ENCODE results near the gene CAMKK2.
A peak's percentile ranks its signal among the peaks of the same experiment; 100 is the strongest.

CAMKK2 gene

DNA sequence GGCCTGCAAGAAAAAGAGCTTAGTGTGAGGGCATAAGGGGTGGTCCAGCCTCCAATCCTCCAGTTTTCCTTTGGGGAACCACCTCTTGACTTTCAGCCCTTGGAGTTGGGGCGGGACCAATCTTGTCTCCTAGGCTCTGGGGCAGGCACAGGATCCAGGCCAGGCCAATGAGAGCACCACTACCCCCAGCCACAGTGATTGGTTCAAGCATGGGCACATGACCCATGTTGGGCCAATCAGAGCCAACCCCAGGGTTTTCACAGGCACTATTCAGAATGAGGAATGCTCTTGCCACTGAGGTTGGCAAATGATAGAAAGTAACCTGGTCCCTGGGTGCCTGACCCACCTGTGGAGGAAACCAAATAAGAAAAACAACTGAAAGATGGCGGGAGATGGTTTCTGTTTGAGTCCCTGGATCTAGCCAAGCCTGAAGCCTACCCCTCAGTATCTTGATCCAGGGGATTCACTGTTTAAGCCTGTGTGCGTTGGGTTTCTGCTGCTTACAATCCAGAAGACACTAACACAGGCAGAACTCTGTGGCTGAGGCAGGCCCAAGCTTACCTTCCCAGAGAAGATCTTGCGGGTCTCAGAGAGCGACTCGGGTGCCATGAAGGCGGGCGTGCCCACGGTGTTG lies 43.7 kb downstream of the CAMKK2 start:
- CTCF ChIA-PET = no interaction called here
- Histone ChIP-seq H3K27ac (ENCODE audit: extremely low read depth, low read depth, low read length) (no peak overlapping the region), H3K36me3 (ENCODE audit: control insufficient read depth in 2 of 2, insufficient read depth in 1 of 2, low read length in 2 of 2) (peaks cover 9 to 73% of the 10 kb centered on the region in 2 experiments), H3K9me3 (ENCODE audit: control insufficient read depth, insufficient read depth, low read depth, low read length) (no peaks in the 10 kb centered on the region), H3K4me3 (ENCODE audit: low read depth, low read length) (no peak overlapping the region), H3K4me1 (ENCODE audit: control insufficient read depth, insufficient read depth, low read length) (no peaks in the 10 kb centered on the region)
- TF ChIP-seq ZNF184 (tag by site-specific recombination; IDR thresholded peaks at IDR 0.05) = no peak
- TF ChIP-seq, protein P1, sequence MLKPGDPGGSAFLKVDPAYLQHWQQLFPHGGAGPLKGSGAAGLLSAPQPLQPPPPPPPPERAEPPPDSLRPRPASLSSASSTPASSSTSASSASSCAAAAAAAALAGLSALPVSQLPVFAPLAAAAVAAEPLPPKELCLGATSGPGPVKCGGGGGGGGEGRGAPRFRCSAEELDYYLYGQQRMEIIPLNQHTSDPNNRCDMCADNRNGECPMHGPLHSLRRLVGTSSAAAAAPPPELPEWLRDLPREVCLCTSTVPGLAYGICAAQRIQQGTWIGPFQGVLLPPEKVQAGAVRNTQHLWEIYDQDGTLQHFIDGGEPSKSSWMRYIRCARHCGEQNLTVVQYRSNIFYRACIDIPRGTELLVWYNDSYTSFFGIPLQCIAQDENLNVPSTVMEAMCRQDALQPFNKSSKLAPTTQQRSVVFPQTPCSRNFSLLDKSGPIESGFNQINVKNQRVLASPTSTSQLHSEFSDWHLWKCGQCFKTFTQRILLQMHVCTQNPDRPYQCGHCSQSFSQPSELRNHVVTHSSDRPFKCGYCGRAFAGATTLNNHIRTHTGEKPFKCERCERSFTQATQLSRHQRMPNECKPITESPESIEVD (tag by site-specific recombination; IDR thresholded peaks at IDR 0.05) = no peak
- POLR2A ChIA-PET = interaction anchor here (0.6 kb wide), 1 partner anchor 192 kb away, joined by 7 read pairs; no protein-coding TSS in a partner anchor

DNA sequence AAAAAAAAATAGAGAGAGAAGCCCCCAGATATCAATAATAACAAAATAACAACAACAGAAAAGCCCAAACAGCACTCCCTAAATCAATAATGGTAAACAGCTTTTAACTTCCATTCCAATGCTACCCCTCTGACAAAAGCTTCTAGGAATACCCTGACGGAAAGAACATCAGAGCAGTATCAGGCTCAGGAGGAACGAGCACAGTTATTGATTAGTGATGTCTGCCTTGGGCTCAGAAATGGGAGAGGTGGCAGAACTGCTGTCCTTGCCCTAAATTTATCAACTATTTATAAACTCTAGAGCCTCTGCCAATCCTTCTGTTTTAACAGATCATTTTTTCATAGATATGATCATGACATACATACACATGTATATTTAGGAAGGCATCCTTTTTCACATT lies 44.7 kb downstream of the CAMKK2 start:
- ChIA-PET POLR2A (interaction anchor here (0.6 to 0.7 kb wide), 2 partner anchors 37 to 191 kb away, joined by 3 to 7 read pairs; no protein-coding TSS in a partner anchor), CTCF (interaction anchor here (0.7 kb wide), 1 partner anchor 562 kb away, joined by 3 read pairs; no protein-coding TSS in a partner anchor)
- Histone ChIP-seq H3K4me1 (ENCODE audit: control insufficient read depth, insufficient read depth, low read length) (no peaks in the 10 kb centered on the region), H3K9me3 (ENCODE audit: control insufficient read depth, insufficient read depth, low read depth, low read length) (no peaks in the 10 kb centered on the region), H3K4me3 (ENCODE audit: low read depth, low read length) (no peak overlapping the region), H3K36me3 (ENCODE audit: control insufficient read depth in 2 of 2, insufficient read depth in 1 of 2, low read length in 2 of 2) (peaks cover 9 to 83% of the 10 kb centered on the region in 2 experiments), H3K27ac (ENCODE audit: extremely low read depth, low read depth, low read length) (no peak overlapping the region)
- TF ChIP-seq ZNF341 (tag by site-specific recombination; IDR thresholded peaks at IDR 0.05; ENCODE audit: low read depth) = no peak
- peak; percentile 53; the same call in 1 of the 2 replicates for TF ChIP-seq ZBTB17 (tag by site-specific recombination; IDR thresholded peaks at IDR 0.05)
- TF ChIP-seq ZNF768 (tag by site-specific recombination; IDR thresholded peaks at IDR 0.05) = no peak
- TF ChIP-seq ZFP37 (tag by site-specific recombination; IDR thresholded peaks at IDR 0.05) = no peak
- peak; percentile 57; the same call in 1 of the 2 replicates for TF ChIP-seq ZNF23 (tag by site-specific recombination; IDR thresholded peaks at IDR 0.05; ENCODE audit: borderline replicate concordance)
- TF ChIP-seq KLF7 (tag by site-specific recombination; IDR thresholded peaks at IDR 0.05; ENCODE audit: borderline replicate concordance) = no peak
- TF ChIP-seq ZNF473 (tag by site-specific recombination; IDR thresholded peaks at IDR 0.05) = no peak

DNA sequence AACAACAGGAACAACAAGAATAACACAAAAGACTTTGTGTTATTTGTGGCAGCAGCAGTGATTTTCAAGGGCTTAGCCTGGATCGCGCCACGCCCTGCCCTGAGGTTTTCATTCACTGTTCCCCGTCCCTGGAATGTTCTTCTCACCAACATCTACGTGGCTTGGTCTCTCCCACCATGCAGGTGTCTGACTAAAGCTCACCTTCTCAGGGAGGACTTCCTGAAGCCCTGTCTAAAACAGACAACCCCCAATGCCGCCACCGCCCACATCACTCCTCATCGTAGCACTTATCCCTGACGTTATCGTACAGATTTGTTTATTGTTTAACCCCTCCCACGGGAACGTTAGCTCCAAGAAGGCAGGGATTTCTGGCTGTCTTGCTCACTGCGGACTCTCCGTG lies 46.1 kb downstream of the CAMKK2 start:
- no peaks in the 10 kb centered on the region for H3K4me1 ChIP-seq (ENCODE audit: control insufficient read depth, insufficient read depth, low read length)
- H3K9me3 ChIP-seq (ENCODE audit: control insufficient read depth, insufficient read depth, low read depth, low read length) = no peaks in the 10 kb centered on the region
- TF ChIP-seq ZFHX2 (tag by site-specific recombination; conservative IDR thresholded peaks at IDR 0.05) = peak; percentile 73
- no peak for TF ChIP-seq ZNF621 (tag by site-specific recombination; IDR thresholded peaks at IDR 0.05)
- TF ChIP-seq, protein P2, sequence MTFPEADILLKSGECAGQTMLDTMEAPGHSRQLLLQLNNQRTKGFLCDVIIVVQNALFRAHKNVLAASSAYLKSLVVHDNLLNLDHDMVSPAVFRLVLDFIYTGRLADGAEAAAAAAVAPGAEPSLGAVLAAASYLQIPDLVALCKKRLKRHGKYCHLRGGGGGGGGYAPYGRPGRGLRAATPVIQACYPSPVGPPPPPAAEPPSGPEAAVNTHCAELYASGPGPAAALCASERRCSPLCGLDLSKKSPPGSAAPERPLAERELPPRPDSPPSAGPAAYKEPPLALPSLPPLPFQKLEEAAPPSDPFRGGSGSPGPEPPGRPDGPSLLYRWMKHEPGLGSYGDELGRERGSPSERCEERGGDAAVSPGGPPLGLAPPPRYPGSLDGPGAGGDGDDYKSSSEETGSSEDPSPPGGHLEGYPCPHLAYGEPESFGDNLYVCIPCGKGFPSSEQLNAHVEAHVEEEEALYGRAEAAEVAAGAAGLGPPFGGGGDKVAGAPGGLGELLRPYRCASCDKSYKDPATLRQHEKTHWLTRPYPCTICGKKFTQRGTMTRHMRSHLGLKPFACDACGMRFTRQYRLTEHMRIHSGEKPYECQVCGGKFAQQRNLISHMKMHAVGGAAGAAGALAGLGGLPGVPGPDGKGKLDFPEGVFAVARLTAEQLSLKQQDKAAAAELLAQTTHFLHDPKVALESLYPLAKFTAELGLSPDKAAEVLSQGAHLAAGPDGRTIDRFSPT (tag by site-specific recombination; IDR thresholded peaks at IDR 0.05) = no peak
- TF ChIP-seq SP2 (tag by site-specific recombination; IDR thresholded peaks at IDR 0.05) = no peak
- TF ChIP-seq ZXDB (tag by site-specific recombination; IDR thresholded peaks at IDR 0.05) = no peak
- no peak for TF ChIP-seq ZNF660 (tag by site-specific recombination; IDR thresholded peaks at IDR 0.05)
- no peak for TF ChIP-seq ZNF792 (tag by site-specific recombination; IDR thresholded peaks at IDR 0.05)
- peak; percentile 86 for TF ChIP-seq EGR2 (tag by site-specific recombination; IDR thresholded peaks at IDR 0.05; ENCODE audit: low read depth)
- TF ChIP-seq KLF7 (tag by site-specific recombination; IDR thresholded peaks at IDR 0.05; ENCODE audit: borderline replicate concordance) = no peak
- TF ChIP-seq, protein P3, sequence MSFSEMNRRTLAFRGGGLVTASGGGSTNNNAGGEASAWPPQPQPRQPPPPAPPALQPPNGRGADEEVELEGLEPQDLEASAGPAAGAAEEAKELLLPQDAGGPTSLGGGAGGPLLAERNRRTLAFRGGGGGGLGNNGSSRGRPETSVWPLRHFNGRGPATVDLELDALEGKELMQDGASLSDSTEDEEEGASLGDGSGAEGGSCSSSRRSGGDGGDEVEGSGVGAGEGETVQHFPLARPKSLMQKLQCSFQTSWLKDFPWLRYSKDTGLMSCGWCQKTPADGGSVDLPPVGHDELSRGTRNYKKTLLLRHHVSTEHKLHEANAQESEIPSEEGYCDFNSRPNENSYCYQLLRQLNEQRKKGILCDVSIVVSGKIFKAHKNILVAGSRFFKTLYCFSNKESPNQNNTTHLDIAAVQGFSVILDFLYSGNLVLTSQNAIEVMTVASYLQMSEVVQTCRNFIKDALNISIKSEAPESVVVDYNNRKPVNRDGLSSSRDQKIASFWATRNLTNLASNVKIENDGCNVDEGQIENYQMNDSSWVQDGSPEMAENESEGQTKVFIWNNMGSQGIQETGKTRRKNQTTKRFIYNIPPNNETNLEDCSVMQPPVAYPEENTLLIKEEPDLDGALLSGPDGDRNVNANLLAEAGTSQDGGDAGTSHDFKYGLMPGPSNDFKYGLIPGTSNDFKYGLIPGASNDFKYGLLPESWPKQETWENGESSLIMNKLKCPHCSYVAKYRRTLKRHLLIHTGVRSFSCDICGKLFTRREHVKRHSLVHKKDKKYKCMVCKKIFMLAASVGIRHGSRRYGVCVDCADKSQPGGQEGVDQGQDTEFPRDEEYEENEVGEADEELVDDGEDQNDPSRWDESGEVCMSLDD (tag by site-specific recombination; IDR thresholded peaks at IDR 0.05) = no peak
- CTCF ChIA-PET = interaction anchor here (1.1 to 1.8 kb wide), 2 partner anchors 12 to 193 kb away, joined by 4 to 5 read pairs; no protein-coding TSS in a partner anchor
- H3K4me3 ChIP-seq (ENCODE audit: low read depth, low read length) = no peak overlapping the region
- H3K36me3 ChIP-seq (ENCODE audit: control insufficient read depth in 2 of 2, insufficient read depth in 1 of 2, low read length in 2 of 2) = peaks cover 9 to 83% of the 10 kb centered on the region in 2 experiments
- POLR2A ChIA-PET = interaction anchor here (1.2 kb wide), 1 partner anchor 102 kb away, joined by 4 read pairs; the partner anchor contains the start of gene ANAPC5
- H3K27ac ChIP-seq (ENCODE audit: extremely low read depth, low read depth, low read length) = no peak overlapping the region
